ENCODE measurements around the gene GMPPA.
A peak's percentile ranks its signal among the peaks of the same experiment; 100 is the strongest.

Gene GMPPA

GRCh38 chr2:219508444-219508734 is 9.7 kb downstream of the GMPPA start:
- ChIA-PET POLR2A (ENCODE audit: low non-redundant PET) (interaction anchor here (1.1 kb wide), 1 partner anchor 10 kb away, joined by 4 read pairs; the partner anchor contains the start of gene GMPPA), CTCF (interaction anchor here (1.0 to 3.6 kb wide), 4 partner anchors 8 to 68 kb away, joined by 3 to 26 read pairs (median 11); partner anchors contain the start of gene GMPPA)
- no peak for TF ChIP-seq CTCF (conservative IDR thresholded peaks at IDR 0.05; ENCODE audit: low read depth)
- no peak for DNase-seq (ENCODE audit: low spot score)
- no peak overlapping the region for H3K27ac ChIP-seq

- TF ChIP-seq CTCF (conservative IDR thresholded peaks at IDR 0.05; ENCODE audit: low read depth): no peak
- CTCF ChIA-PET: interaction anchor here (0.6 to 3.6 kb wide), 11 partner anchors 9 to 612 kb away, joined by 3 to 26 read pairs (median 4); partner anchors contain the start of gene GMPPA
- POLR2A ChIA-PET (ENCODE audit: low non-redundant PET): interaction anchor here (0.5 to 1.0 kb wide), 2 partner anchors 10 to 14 kb away, joined by 3 read pairs; partner anchors contain the start of gene GMPPA
- DNase-seq (ENCODE audit: low spot score): no peak
- H3K27ac ChIP-seq: no peak overlapping the region
Observed at GRCh38 chr2:219508971-219509779, 10.5 kb downstream of the GMPPA start.

- peak; percentile 68 for TF ChIP-seq CTCF (conservative IDR thresholded peaks at IDR 0.05; ENCODE audit: low read depth)
- ChIA-PET CTCF (interaction anchor here (0.6 to 3.6 kb wide), 13 partner anchors 10 to 613 kb away, joined by 3 to 26 read pairs (median 4); partner anchors contain the start of gene GMPPA), POLR2A (ENCODE audit: low non-redundant PET) (interaction anchor here (1.0 kb wide), 1 partner anchor 11 kb away, joined by 3 read pairs; the partner anchor contains the start of gene GMPPA)
- H3K27ac ChIP-seq: no peak overlapping the region
- DNase-seq (ENCODE audit: low spot score): peak; percentile 37
Observed at GRCh38 chr2:219509780-219510511, 11.3 kb downstream of the GMPPA start.

- H3K27ac ChIP-seq: no peak overlapping the region
- DNase-seq (ENCODE audit: low spot score): no peak
- POLR2A ChIA-PET (ENCODE audit: low non-redundant PET): interaction anchor here (1.0 kb wide), 1 partner anchor 12 kb away, joined by 3 read pairs; the partner anchor contains the start of gene GMPPA
- no peak for TF ChIP-seq CTCF (conservative IDR thresholded peaks at IDR 0.05; ENCODE audit: low read depth)
- CTCF ChIA-PET: interaction anchor here (0.7 to 3.6 kb wide), 10 partner anchors 10 to 456 kb away, joined by 3 to 26 read pairs (median 4); partner anchors contain the start of gene GMPPA
Observed at GRCh38 chr2:219510512-219511135, 11.9 kb downstream of the GMPPA start.

GRCh38 chr2:219511547-219512325 is 13.0 kb downstream of the GMPPA start:
- ChIA-PET POLR2A (ENCODE audit: low non-redundant PET) (no interaction called here), CTCF (interaction anchor here (0.6 to 1.2 kb wide), 3 partner anchors 9 to 20 kb away, joined by 3 to 4 read pairs (median 4); no protein-coding TSS in a partner anchor)
- DNase-seq (ENCODE audit: low spot score): no peak
- TF ChIP-seq CTCF (conservative IDR thresholded peaks at IDR 0.05; ENCODE audit: low read depth): no peak
- H3K27ac ChIP-seq: no peak overlapping the region

Data from RWPE1 (cell line).